ENCODE results near the gene PLET1. TPM values are rescaled to one million over a fixed set of nuclear protein-coding genes. Genes with fewer than 3 reads are reported as not detected.

PLET1 gene
- total RNA-seq, 1 donor from 2014 or later, result not detected

- Histone ChIP-seq H3K36me3 (ENCODE audit: control insufficient read depth, insufficient read depth, low read length) (no peaks in the 10 kb centered on the region), H3K27me3 (ENCODE audit: control insufficient read depth, insufficient read depth, low read length) (peaks cover 2% of the 10 kb centered on the region), H3K4me3 (ENCODE audit: low read depth, low read length) (no peak overlapping the region)
- no peak for DNase-seq (ENCODE audit: low read depth)
- no peak for TF ChIP-seq CTCF (IDR thresholded peaks at IDR 0.05; ENCODE audit: insufficient read depth, low read length, poor library complexity, severe bottlenecking)
These were observed 43.0 kb upstream of the PLET1 start for GRCh38 chr11:112303616-112304015.

- no peaks in the 10 kb centered on the region for H3K36me3 ChIP-seq (ENCODE audit: control insufficient read depth, insufficient read depth, low read length)
- peaks cover 2% of the 10 kb centered on the region for H3K27me3 ChIP-seq (ENCODE audit: control insufficient read depth, insufficient read depth, low read length)
- no peak for DNase-seq (ENCODE audit: low read depth)
- TF ChIP-seq CTCF (IDR thresholded peaks at IDR 0.05; ENCODE audit: insufficient read depth, low read length, poor library complexity, severe bottlenecking), result no peak
- H3K4me3 ChIP-seq (ENCODE audit: low read depth, low read length), result no peak overlapping the region
These were observed 41.7 kb upstream of the PLET1 start for GRCh38 chr11:112302226-112302868.

GRCh38 chr11:112300094-112300786, 39.6 kb upstream of the PLET1 start:
- no peaks in the 10 kb centered on the region for H3K36me3 ChIP-seq (ENCODE audit: control insufficient read depth, insufficient read depth, low read length)
- peaks cover 2% of the 10 kb centered on the region for H3K27me3 ChIP-seq (ENCODE audit: control insufficient read depth, insufficient read depth, low read length)
- DNase-seq (ENCODE audit: low read depth), result no peak
- TF ChIP-seq CTCF (IDR thresholded peaks at IDR 0.05; ENCODE audit: insufficient read depth, low read length, poor library complexity, severe bottlenecking), result no peak
- no peak overlapping the region for H3K4me3 ChIP-seq (ENCODE audit: low read depth, low read length)

- DNase-seq (ENCODE audit: low read depth), result no peak
- Histone ChIP-seq H3K27me3 (ENCODE audit: control insufficient read depth, insufficient read depth, low read length) (peaks cover 2% of the 10 kb centered on the region), H3K4me3 (ENCODE audit: low read depth, low read length) (no peak overlapping the region), H3K36me3 (ENCODE audit: control insufficient read depth, insufficient read depth, low read length) (no peaks in the 10 kb centered on the region)
- TF ChIP-seq CTCF (IDR thresholded peaks at IDR 0.05; ENCODE audit: insufficient read depth, low read length, poor library complexity, severe bottlenecking), result no peak
These were observed 37.9 kb upstream of the PLET1 start for GRCh38 chr11:112298535-112298934.

GRCh38 chr11:112297248-112297866, 36.7 kb upstream of the PLET1 start:
- H3K4me3 ChIP-seq (ENCODE audit: low read depth, low read length), result no peak overlapping the region
- no peak for TF ChIP-seq CTCF (IDR thresholded peaks at IDR 0.05; ENCODE audit: insufficient read depth, low read length, poor library complexity, severe bottlenecking)

More at GRCh38 chr11:112297248-112297866, 36.7 kb upstream of the PLET1 start:
- H3K27me3 ChIP-seq (ENCODE audit: control insufficient read depth, insufficient read depth, low read length), result peaks cover 2% of the 10 kb centered on the region
- no peaks in the 10 kb centered on the region for H3K36me3 ChIP-seq (ENCODE audit: control insufficient read depth, insufficient read depth, low read length)
- DNase-seq (ENCODE audit: low read depth), result no peak
